Uterus (tissue), 2 donors: ENCODE measurements around the gene BTBD19.

ENCODE experiments used
- CTCF ChIP-seq, 4 experiments: fragments of 200-600 bp in 2 of 4; fragments of 450-650 bp in 2 of 4; sonication (generic) in 2 of 4; IDR thresholded peaks; one replicate each; pipeline ENCODE4 v1.5.1; 2016 to 2019; ENCODE audit warnings: antibody characterized with exemption in 4 of 4, mild to moderate bottlenecking in 2 of 4, moderate library complexity in 1 of 4
- POLR2A ChIP-seq, 2 donors: fragments of 450-650 bp; IDR thresholded peaks; one replicate each; pipeline ENCODE4 v1.6.1; 2016; ENCODE audit warnings: antibody characterized with exemption in 2 of 2, mild to moderate bottlenecking in 1 of 2, moderate library complexity in 1 of 2

- TF ChIP-seq CTCF (IDR thresholded peaks at IDR 0.05) (peak; percentile 88 to 95 (median 93)), POLR2A (IDR thresholded peaks at IDR 0.05) (peak; percentile 97 to 98)
These were observed 8.3 kb upstream of the BTBD19 start, which contains the start of gene PLK3 for GRCh38 chr1:44799770-44800584.
